Ishikawa (cell line): ENCODE data around the gene CLRN2.

Experiments
- CEBPB ChIP-seq: IDR thresholded peaks from 2 replicates; pipeline ENCODE4 v1.6.1; 2012
- CREB1 ChIP-seq: IDR thresholded peaks from 2 replicates; pipeline ENCODE4 v1.6.1; 2012; ENCODE audit warnings: low read depth
- EGR1 ChIP-seq: IDR thresholded peaks from 2 replicates; pipeline ENCODE4 v1.6.1; 2012
- EP300 ChIP-seq: IDR thresholded peaks from 2 replicates; pipeline ENCODE4 v1.6.1; 2012; ENCODE audit warnings: borderline replicate concordance
- FOXM1 ChIP-seq: IDR thresholded peaks from 2 replicates; pipeline ENCODE4 v1.6.1; 2012; ENCODE audit warnings: low read depth, borderline replicate concordance
- MAX ChIP-seq: IDR thresholded peaks from 2 replicates; pipeline ENCODE4 v1.6.1; 2012
- NFIC ChIP-seq: IDR thresholded peaks from 2 replicates; pipeline ENCODE4 v1.6.1; 2012
- RAD21 ChIP-seq: IDR thresholded peaks from 2 replicates; pipeline ENCODE4 v1.6.1; 2012; ENCODE audit warnings: low read depth
- TAF1 ChIP-seq: IDR thresholded peaks from 2 replicates; pipeline ENCODE4 v1.6.1; 2012; ENCODE audit warnings: low read depth, mild to moderate bottlenecking
- TCF12 ChIP-seq: IDR thresholded peaks from 2 replicates; pipeline ENCODE4 v1.6.1; 2012; ENCODE audit warnings: low read depth
- TEAD4 ChIP-seq: IDR thresholded peaks from 2 replicates; pipeline ENCODE4 v1.6.1; 2012
- YY1 ChIP-seq: IDR thresholded peaks from 2 replicates; pipeline ENCODE4 v1.6.1; 2012; ENCODE audit warnings: low read depth
- ZBTB7A ChIP-seq: IDR thresholded peaks from 2 replicates; pipeline ENCODE4 v1.6.1; 2012; ENCODE audit warnings: low read depth
- TF ChIP-seq, protein P1 (sequence below): IDR thresholded peaks from 2 replicates; pipeline ENCODE4 v1.6.1; 2012; ENCODE audit warnings: low read depth, mild to moderate bottlenecking
- TF ChIP-seq, protein P2 (sequence below): IDR thresholded peaks from 2 replicates; pipeline ENCODE4 v1.6.1; 2012

CLRN2 gene

DNA sequence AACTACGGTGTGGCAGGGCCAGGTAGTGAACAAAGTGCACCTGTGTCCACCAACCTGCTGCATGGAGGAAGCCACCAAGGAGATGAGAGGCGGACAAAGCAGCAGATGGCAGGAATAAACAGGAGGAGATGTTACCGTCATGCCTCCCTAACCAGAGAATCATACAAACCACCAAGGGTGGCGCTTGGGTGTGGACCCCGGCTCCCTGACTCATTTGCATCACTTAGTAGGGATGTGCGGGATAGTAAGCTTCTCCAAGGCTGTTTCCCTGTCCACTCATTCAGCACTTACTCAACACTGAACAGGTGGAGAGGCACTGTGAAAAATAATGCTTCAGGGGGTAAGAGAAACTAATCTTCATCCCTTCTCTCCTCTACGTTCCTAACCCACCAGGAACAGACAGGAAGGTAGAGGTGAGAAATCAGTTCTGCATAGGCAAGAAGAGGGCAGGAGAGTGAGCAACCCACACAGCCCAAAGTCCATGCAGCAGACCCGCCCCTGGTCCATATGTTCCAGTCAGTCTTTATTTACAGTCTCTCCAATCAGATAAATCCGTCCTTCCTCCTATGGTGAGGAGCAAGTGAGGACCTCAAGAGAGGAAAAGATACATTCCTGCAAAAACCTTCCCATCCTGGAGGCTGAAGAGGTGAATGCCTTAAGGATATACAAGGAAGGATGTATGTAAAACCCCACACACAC is 37.0 kb upstream of the CLRN2 start:
- TF ChIP-seq CREB1 (no peak), RAD21 (no peak)

DNA sequence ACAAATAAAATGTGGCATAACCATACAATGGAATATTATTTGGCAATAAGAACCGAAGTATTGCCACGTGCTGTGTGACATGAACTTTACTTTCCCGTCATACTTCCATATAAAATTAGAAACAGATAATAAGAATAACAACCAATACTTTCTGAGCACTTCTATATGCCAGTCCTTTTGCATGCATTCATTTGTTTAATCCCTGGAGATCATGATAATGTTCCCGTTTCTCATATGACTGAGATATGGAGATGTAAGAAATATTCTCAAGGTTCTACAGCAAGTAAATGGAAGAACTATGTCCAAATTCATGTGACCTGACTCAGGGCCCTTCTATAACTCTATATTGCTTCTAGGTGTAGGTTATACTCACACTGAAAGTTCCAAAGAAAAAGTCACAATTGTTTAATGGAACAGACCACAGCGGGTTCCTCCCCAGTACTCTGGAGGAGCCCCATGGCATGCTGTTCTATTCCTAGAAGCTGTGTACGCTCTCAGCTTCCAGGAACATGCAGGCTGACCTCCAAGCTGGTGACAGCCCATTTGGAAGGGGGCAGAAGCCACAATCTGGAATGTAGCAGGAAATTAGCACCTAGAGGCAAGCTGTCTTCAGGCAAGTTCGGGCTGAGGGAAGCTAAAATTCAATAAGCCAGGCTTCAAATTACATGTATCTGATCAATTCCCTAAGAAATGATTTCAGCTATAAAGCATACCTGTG is 34.6 kb upstream of the CLRN2 start:
- TF ChIP-seq ZBTB7A (no peak), RAD21 (no peak), EGR1 (no peak), FOXM1 (no peak), NFIC (no peak), TCF12 (no peak), CEBPB (no peak), CREB1 (no peak), TAF1 (no peak), EP300 (no peak), YY1 (no peak), TEAD4 (no peak), MAX (no peak)
- TF ChIP-seq, protein P1, sequence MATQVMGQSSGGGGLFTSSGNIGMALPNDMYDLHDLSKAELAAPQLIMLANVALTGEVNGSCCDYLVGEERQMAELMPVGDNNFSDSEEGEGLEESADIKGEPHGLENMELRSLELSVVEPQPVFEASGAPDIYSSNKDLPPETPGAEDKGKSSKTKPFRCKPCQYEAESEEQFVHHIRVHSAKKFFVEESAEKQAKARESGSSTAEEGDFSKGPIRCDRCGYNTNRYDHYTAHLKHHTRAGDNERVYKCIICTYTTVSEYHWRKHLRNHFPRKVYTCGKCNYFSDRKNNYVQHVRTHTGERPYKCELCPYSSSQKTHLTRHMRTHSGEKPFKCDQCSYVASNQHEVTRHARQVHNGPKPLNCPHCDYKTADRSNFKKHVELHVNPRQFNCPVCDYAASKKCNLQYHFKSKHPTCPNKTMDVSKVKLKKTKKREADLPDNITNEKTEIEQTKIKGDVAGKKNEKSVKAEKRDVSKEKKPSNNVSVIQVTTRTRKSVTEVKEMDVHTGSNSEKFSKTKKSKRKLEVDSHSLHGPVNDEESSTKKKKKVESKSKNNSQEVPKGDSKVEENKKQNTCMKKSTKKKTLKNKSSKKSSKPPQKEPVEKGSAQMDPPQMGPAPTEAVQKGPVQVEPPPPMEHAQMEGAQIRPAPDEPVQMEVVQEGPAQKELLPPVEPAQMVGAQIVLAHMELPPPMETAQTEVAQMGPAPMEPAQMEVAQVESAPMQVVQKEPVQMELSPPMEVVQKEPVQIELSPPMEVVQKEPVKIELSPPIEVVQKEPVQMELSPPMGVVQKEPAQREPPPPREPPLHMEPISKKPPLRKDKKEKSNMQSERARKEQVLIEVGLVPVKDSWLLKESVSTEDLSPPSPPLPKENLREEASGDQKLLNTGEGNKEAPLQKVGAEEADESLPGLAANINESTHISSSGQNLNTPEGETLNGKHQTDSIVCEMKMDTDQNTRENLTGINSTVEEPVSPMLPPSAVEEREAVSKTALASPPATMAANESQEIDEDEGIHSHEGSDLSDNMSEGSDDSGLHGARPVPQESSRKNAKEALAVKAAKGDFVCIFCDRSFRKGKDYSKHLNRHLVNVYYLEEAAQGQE = no peak
- TF ChIP-seq, protein P2, sequence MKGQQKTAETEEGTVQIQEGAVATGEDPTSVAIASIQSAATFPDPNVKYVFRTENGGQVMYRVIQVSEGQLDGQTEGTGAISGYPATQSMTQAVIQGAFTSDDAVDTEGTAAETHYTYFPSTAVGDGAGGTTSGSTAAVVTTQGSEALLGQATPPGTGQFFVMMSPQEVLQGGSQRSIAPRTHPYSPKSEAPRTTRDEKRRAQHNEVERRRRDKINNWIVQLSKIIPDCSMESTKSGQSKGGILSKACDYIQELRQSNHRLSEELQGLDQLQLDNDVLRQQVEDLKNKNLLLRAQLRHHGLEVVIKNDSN = no peak

DNA sequence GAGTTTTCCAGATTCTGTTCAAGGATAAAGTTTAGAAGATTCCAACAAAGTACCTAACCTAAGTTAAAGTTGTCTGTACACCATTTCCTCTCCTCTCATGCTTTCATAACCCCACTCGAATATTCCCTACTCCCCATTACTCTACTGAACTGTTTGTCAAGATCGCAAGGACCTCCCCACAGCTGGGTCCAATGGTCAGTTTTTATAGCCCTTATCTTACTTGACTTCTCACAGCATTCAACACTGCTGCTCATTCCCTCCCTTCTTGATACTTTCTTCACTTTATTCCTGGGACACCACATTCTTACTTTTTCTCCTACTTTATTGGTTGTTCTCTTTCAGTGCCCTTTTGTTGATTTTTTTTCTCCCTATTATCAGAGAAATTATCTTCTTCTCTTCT is 34.0 kb upstream of the CLRN2 start:
- TF ChIP-seq NFIC = no peak
- TF ChIP-seq, protein P2 = no peak
- TF ChIP-seq TCF12 = no peak
- no peak for TF ChIP-seq FOXM1
- TF ChIP-seq, protein P1 = no peak
- no peak for TF ChIP-seq MAX
- TF ChIP-seq TAF1 = no peak
- TF ChIP-seq YY1 = no peak
- no peak for TF ChIP-seq EP300
- no peak for TF ChIP-seq RAD21
- no peak for TF ChIP-seq ZBTB7A

GRCh38 chr4:17482716-17483115 is 32.2 kb upstream of the CLRN2 start:
- TF ChIP-seq FOXM1 (no peak), TAF1 (no peak), TEAD4 (no peak), CREB1 (no peak), MAX (no peak), ZBTB7A (no peak)
- TF ChIP-seq, protein P2 = no peak

DNA sequence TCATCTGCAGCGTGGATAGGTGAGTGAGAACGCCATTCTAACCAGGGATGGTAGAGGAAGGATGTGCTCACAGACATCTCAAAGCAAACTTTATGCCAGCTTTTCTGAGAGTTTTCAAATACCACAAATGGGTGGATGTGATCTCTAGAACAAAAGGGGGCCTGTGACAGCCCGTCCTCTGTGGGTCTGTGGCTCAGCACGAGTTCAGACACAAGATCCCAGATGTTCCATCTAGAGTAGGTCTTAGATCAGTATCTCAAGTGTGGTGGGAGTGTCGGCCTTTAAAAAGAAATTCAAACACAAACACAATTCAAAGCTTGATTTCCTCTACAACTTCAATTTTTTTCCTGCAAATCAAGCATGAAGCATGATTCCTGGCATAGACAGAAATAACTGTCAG is 25.8 kb upstream of the CLRN2 start:
- TF ChIP-seq MAX = no peak
- TF ChIP-seq YY1 = no peak
- no peak for TF ChIP-seq RAD21
- no peak for TF ChIP-seq ZBTB7A
- TF ChIP-seq EP300 = no peak
- no peak for TF ChIP-seq TEAD4
- TF ChIP-seq, protein P2 = no peak
- TF ChIP-seq, protein P1 = no peak
